ENCODE results near the gene CA11. TPM values are rescaled to one million over a fixed set of nuclear protein-coding genes. Genes with fewer than 3 reads are reported as not detected.
A peak's percentile ranks its signal among the peaks of the same experiment; 100 is the strongest.

The CA11 gene
- total and polyA plus RNA-seq, 2 of the 8 experiments (the other 6 are each of a cell fraction or from before 2014, with no cell fraction given): 51.7 to 71.4 TPM

DNA sequence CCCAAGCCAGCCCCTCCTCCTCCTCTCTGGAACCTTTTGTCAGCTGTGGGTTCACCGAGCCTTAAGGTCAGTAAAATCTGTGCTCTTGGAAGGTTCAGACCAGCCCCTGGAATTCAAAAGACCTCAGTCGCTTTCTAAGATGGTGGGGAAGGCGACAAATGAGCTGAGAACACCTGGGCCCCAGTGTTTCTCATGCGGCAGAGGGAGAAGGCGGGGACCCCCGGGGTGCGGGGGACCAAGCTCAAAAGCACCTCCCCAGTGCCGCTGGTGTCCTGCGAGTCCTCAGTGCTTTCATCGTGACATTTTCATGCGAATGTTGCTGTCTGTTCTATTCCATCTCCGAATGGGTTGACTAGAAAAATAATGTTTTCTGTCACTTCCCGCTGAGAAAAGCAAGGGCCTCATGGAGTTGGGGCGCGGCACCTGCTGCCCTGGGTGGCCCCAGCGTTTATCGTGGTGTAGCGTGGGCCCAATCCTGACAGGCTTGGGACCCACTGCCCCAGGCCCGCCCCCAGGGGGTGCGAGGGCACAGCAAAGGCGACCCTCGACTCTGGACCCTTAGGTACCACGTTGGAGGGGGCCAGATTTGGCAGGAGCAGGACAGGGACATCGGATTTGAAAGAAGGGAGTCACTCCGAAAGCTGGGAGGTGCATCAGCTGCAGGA, 27.6 kb upstream of the CA11 start:
- Histone ChIP-seq H4K8ac (ENCODE audit: extremely low read depth, insufficient read depth, low read length) (peak overlapping the region; percentile 90), H3K18ac (ENCODE audit: extremely low read depth, low read length) (peak overlapping the region; percentile 71), H3K23ac (ENCODE audit: insufficient read length) (no peak overlapping the region), H3K4me1 (replicated peaks in 1 of 4; ENCODE audit: control insufficient read depth in 3 of 4, insufficient read depth in 4 of 4, low read length in 3 of 4) (peaks cover 2 to 23% (median 19%) of the 10 kb centered on the region in 4 experiments), H3K79me1 (ENCODE audit: low read depth, low read length) (no peaks in the 10 kb centered on the region), H3K56ac (replicated peaks; ENCODE audit: insufficient read length, low read depth, low read length) (no peak overlapping the region), H2BK5ac (ENCODE audit: low read depth, low read length) (peak overlapping the region; percentile 91; the same call in 1 of the 2 replicates), H3K4ac (replicated peaks; ENCODE audit: insufficient read length, low read depth, low read length) (peak overlapping the region; percentile 39), H3K9ac (replicated peaks in 1 of 4; ENCODE audit: extremely low read depth in 1 of 4, low read depth in 3 of 4, low read length in 3 of 4) (no peak overlapping the region), H2BK20ac (ENCODE audit: low read length) (peak overlapping the region; percentile 93; the same call in 1 of the 2 replicates), H4K20me1 (replicated peaks in 1 of 2; ENCODE audit: control insufficient read depth in 1 of 2, insufficient read depth in 2 of 2, low read length in 2 of 2) (peaks cover 0 to 4% of the 10 kb centered on the region in 2 experiments), H3K23me2 (ENCODE audit: low read depth, low read length) (peaks cover 24% of the 10 kb centered on the region; the same call in 1 of the 2 replicates), H3K36me3 (ENCODE audit: control insufficient read depth in 2 of 4, insufficient read depth in 4 of 4, low read length in 3 of 4) (no peaks in the 10 kb centered on the region), H3K4me3 (ENCODE audit: extremely low read depth in 1 of 4, insufficient read depth in 2 of 4, low read depth in 3 of 4, low read length in 4 of 4) (peak overlapping the region in 1 of 4 experiments; percentile 15; a peak in 1 of 8 replicates), H2BK120ac (replicated peaks; ENCODE audit: low read depth, low read length) (no peak overlapping the region), H3K4me2 (ENCODE audit: insufficient read depth in 1 of 2, low read depth in 2 of 2, low read length in 2 of 2) (peak overlapping the region; percentile 18 to 38; a peak in 2 of 4 replicates), H2AFZ (ENCODE audit: low read length) (peak overlapping the region; percentile 73; the same call in 1 of the 2 replicates), H3K14ac (ENCODE audit: insufficient read length) (no peak overlapping the region), H3K79me2 (ENCODE audit: control insufficient read depth in 1 of 2, insufficient read depth in 2 of 2, low read length in 2 of 2) (no peaks in the 10 kb centered on the region; a peak in 1 of 4 replicates), H3K27me3 (replicated peaks in 1 of 4; ENCODE audit: control insufficient read depth in 3 of 4, extremely low read depth in 1 of 4, insufficient read depth in 3 of 4, low read length in 3 of 4) (peaks cover 0 to 5% (median 3%) of the 10 kb centered on the region in 4 experiments; a peak in 2 of 7 replicates), H4K91ac (replicated peaks; ENCODE audit: insufficient read length, low read length) (peak overlapping the region; percentile 91), H2AK5ac (ENCODE audit: low read depth, low read length) (no peak overlapping the region), H4K5ac (ENCODE audit: insufficient read length, low read depth, low read length) (no peak overlapping the region), H2BK12ac (ENCODE audit: low read depth, low read length) (peak overlapping the region; percentile 95; the same call in 1 of the 2 replicates), H3K9me3 (ENCODE audit: insufficient read depth in 2 of 2, low read depth in 1 of 2, low read length in 1 of 2) (peaks cover 0 to 3% of the 10 kb centered on the region in 2 experiments; a peak in 1 of 4 replicates), H2BK15ac (ENCODE audit: low read length) (peak overlapping the region; percentile 81; the same call in 1 of the 2 replicates), H3K27ac (ENCODE audit: low read depth, low read length) (no peak overlapping the region)
- no peak for DNase-seq (ENCODE audit: low read depth in 1 of 2, low spot score in 2 of 2)
- FAIRE-seq: no peak
- 66% methylated on average over 24 of the region's 25 CpGs; no CpG with 5 or more reads in 1 of the 2 experiments for WGBS, 2 experiments (ENCODE audit: extremely low coverage in 1 of 2, insufficient coverage in 1 of 2, insufficient read length in 1 of 2, insufficient replicate concordance in 2 of 2, low coverage in 1 of 2, low lambda C conversion rate in 2 of 2, missing lambda C conversion rate in 1 of 2)
- TF ChIP-seq SUZ12 (IDR thresholded peaks at IDR 0.05; ENCODE audit: low read length) (no peak), KDM5A (IDR thresholded peaks at IDR 0.05; ENCODE audit: low read length) (no peak), EP300 (IDR thresholded peaks at IDR 0.05; ENCODE audit: borderline replicate concordance in 1 of 2, low read depth in 2 of 2, low read length in 2 of 2) (no peak), GABPA (IDR thresholded peaks at IDR 0.05; ENCODE audit: borderline replicate concordance, insufficient read depth, low read length) (no peak), CREB1 (IDR thresholded peaks at IDR 0.05) (no peak)
- TF ChIP-seq, protein P1, sequence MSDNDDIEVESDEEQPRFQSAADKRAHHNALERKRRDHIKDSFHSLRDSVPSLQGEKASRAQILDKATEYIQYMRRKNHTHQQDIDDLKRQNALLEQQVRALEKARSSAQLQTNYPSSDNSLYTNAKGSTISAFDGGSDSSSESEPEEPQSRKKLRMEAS (IDR thresholded peaks at IDR 0.05): no peak
- POLR2A ChIA-PET (ENCODE audit: partially characterized antibody): interaction anchor here (0.6 to 2.0 kb wide), 12 partner anchors 9 to 240 kb away, joined by 3 to 16 read pairs (median 4); partner anchors contain the start of genes CA11, FGF21 and FUT2
- CTCF ChIA-PET (ENCODE audit: partially characterized antibody): interaction anchor here (0.7 to 5.8 kb wide), 16 partner anchors 9 to 155 kb away, joined by 3 to 59 read pairs (median 12); partner anchors contain the start of genes CA11 and FUT2

Measured in H1 (cell line).